ENCODE data around the gene LRRC72.
"Not testable (repeated sequence)": the region's sequence is repeated elsewhere in the genome, so short reads cannot be mapped to it uniquely, and the experiment has no call there.

The LRRC72 gene

GRCh38 chr7:16531707-16532106, 5.1 kb downstream of the LRRC72 start:
- DNase-seq: no peak

- no peak for DNase-seq
Observed at GRCh38 chr7:16532272-16532671, 5.6 kb downstream of the LRRC72 start.

- DNase-seq: no peak
Observed at GRCh38 chr7:16535500-16535899, 8.9 kb downstream of the LRRC72 start.

- not testable (repeated sequence) for DNase-seq
Observed at GRCh38 chr7:16540559-16540958, 13.9 kb downstream of the LRRC72 start.

GRCh38 chr7:16542401-16542800, 15.8 kb downstream of the LRRC72 start:
- no peak for DNase-seq

- DNase-seq: no peak
Observed at GRCh38 chr7:16543456-16543855, 16.8 kb downstream of the LRRC72 start.

GRCh38 chr7:16546921-16547505, 20.4 kb downstream of the LRRC72 start:
- no peak for DNase-seq

GRCh38 chr7:16548428-16548827, 21.8 kb downstream of the LRRC72 start:
- DNase-seq: no peak

- DNase-seq: no peak
Observed at GRCh38 chr7:16550671-16551070, 24.0 kb downstream of the LRRC72 start.

- no peak for DNase-seq
Observed at GRCh38 chr7:16554518-16555236, 28.1 kb downstream of the LRRC72 start.

- DNase-seq: no peak
Observed at GRCh38 chr7:16556359-16556758, 29.7 kb downstream of the LRRC72 start.

- no peak for DNase-seq
Observed at GRCh38 chr7:16558761-16559302, 32.2 kb downstream of the LRRC72 start.

- DNase-seq: no peak
Observed at GRCh38 chr7:16559497-16560179, 33.0 kb downstream of the LRRC72 start.

GRCh38 chr7:16561943-16562342, 35.3 kb downstream of the LRRC72 start:
- DNase-seq: no peak

GRCh38 chr7:16562456-16563220, 36.0 kb downstream of the LRRC72 start:
- DNase-seq: no peak

- peak; percentile 9 for DNase-seq
Observed at GRCh38 chr7:16563281-16564022, 36.8 kb downstream of the LRRC72 start.

GRCh38 chr7:16564023-16564380, 37.4 kb downstream of the LRRC72 start:
- no peak for DNase-seq

GRCh38 chr7:16564909-16565426, 38.3 kb downstream of the LRRC72 start:
- DNase-seq: peak; percentile 57

GRCh38 chr7:16571941-16572340, 45.3 kb downstream of the LRRC72 start:
- DNase-seq: no peak

- no peak for DNase-seq
Observed at GRCh38 chr7:16579216-16579615, 52.6 kb downstream of the LRRC72 start.

- no peak for DNase-seq
Observed at GRCh38 chr7:16581286-16581685, 54.7 kb downstream of the LRRC72 start.

- DNase-seq: no peak
Observed at GRCh38 chr7:16583834-16584233, 57.2 kb downstream of the LRRC72 start.

Data from activated CD4-positive, alpha-beta T cell treated with anti-CD3 and anti-CD28 coated beads, Interleukin-2, Interleukin-6, amounts not matched to agents 100 ng/mL and 50 ng/mL, durations not matched to agents 16 hours and 8 hours (primary cell).